IPS-20b (cell line): Measurements from ENCODE around the gene RCE1.

Experiments used
- H3K27ac ChIP-seq: one replicate; pipeline ENCODE4 v1.5.1; 2013; ENCODE audit warnings: low read length
- H3K27me3 ChIP-seq: 2 replicates; pipeline ENCODE4 v1.6.1; 2013; ENCODE audit warnings: mild to moderate bottlenecking, low read length, inconsistent platforms; ENCODE audit not compliant: insufficient read depth
- H3K36me3 ChIP-seq: 2 replicates; pipeline ENCODE4 v1.6.1; 2013; ENCODE audit warnings: low read depth, mild to moderate bottlenecking, inconsistent platforms, low read length, moderate library complexity; ENCODE audit not compliant: insufficient read depth
- H3K4me1 ChIP-seq: 2 replicates; pipeline ENCODE4 v1.6.1; 2013; ENCODE audit warnings: mild to moderate bottlenecking, control low read depth, inconsistent platforms, low read length, moderate library complexity; ENCODE audit not compliant: insufficient read depth
- H3K4me3 ChIP-seq: 2 replicates; pipeline ENCODE4 v1.5.1; 2013; ENCODE audit warnings: mild to moderate bottlenecking, low read length, inconsistent platforms
- H3K9ac ChIP-seq: 2 replicates; pipeline ENCODE4 v1.6.1; 2013; ENCODE audit warnings: low read depth, mild to moderate bottlenecking, inconsistent platforms, low read length, moderate library complexity
- H3K9me3 ChIP-seq: 2 replicates; pipeline ENCODE4 v1.6.1; 2013; ENCODE audit warnings: mild to moderate bottlenecking, low read depth, low read length, inconsistent platforms; ENCODE audit not compliant: insufficient read depth

Gene RCE1

GRCh38 chr11:66879000-66879399 lies 35.8 kb downstream of the RCE1 start:
- H3K4me3 ChIP-seq, result no peak overlapping the region
- H3K9ac ChIP-seq, result no peak overlapping the region
- H3K4me1 ChIP-seq, result peaks cover 10% of the 10 kb centered on the region; the same call in 1 of the 2 replicates
- no peak overlapping the region for H3K27ac ChIP-seq
- H3K9me3 ChIP-seq, result no peaks in the 10 kb centered on the region
- H3K27me3 ChIP-seq, result no peaks in the 10 kb centered on the region
- no peaks in the 10 kb centered on the region for H3K36me3 ChIP-seq

- H3K27ac ChIP-seq, result no peak overlapping the region
- H3K9ac ChIP-seq, result no peak overlapping the region
- H3K27me3 ChIP-seq, result no peaks in the 10 kb centered on the region
- peaks cover 10% of the 10 kb centered on the region; the same call in 1 of the 2 replicates for H3K4me1 ChIP-seq
- no peaks in the 10 kb centered on the region for H3K9me3 ChIP-seq
- no peaks in the 10 kb centered on the region for H3K36me3 ChIP-seq
- no peak overlapping the region for H3K4me3 ChIP-seq
These were observed 36.3 kb downstream of the RCE1 start for GRCh38 chr11:66879583-66879982.

- Histone ChIP-seq H3K4me1 (peaks cover 10% of the 10 kb centered on the region; the same call in 1 of the 2 replicates), H3K27me3 (no peaks in the 10 kb centered on the region), H3K4me3 (no peak overlapping the region), H3K9me3 (no peaks in the 10 kb centered on the region), H3K9ac (no peak overlapping the region), H3K36me3 (no peaks in the 10 kb centered on the region), H3K27ac (no peak overlapping the region)
These were observed 36.8 kb downstream of the RCE1 start for GRCh38 chr11:66879999-66880398.

- no peak overlapping the region for H3K4me3 ChIP-seq
- H3K27ac ChIP-seq, result no peak overlapping the region
These were observed 37.5 kb downstream of the RCE1 start for GRCh38 chr11:66880496-66881450.

GRCh38 chr11:66881451-66881835 lies 38.2 kb downstream of the RCE1 start:
- Histone ChIP-seq H3K36me3 (no peaks in the 10 kb centered on the region), H3K4me1 (peaks cover 12% of the 10 kb centered on the region; the same call in 1 of the 2 replicates), H3K27me3 (no peaks in the 10 kb centered on the region), H3K9ac (no peak overlapping the region), H3K9me3 (no peaks in the 10 kb centered on the region), H3K27ac (no peak overlapping the region), H3K4me3 (no peak overlapping the region)

More at GRCh38 chr11:66880496-66881450, 37.5 kb downstream of the RCE1 start:
- no peaks in the 10 kb centered on the region for H3K27me3 ChIP-seq
- no peaks in the 10 kb centered on the region for H3K36me3 ChIP-seq
- no peaks in the 10 kb centered on the region for H3K9me3 ChIP-seq
- no peak overlapping the region for H3K9ac ChIP-seq
- H3K4me1 ChIP-seq, result peaks cover 10% of the 10 kb centered on the region; the same call in 1 of the 2 replicates

- H3K36me3 ChIP-seq, result no peaks in the 10 kb centered on the region
- H3K9me3 ChIP-seq, result no peaks in the 10 kb centered on the region
- H3K9ac ChIP-seq, result peak overlapping the region; percentile 21; the same call in 1 of the 2 replicates
- H3K27ac ChIP-seq, result peak overlapping the region; percentile 56
- peaks cover 15% of the 10 kb centered on the region; the same call in 1 of the 2 replicates for H3K4me1 ChIP-seq
- no peak overlapping the region for H3K4me3 ChIP-seq
- no peaks in the 10 kb centered on the region for H3K27me3 ChIP-seq
These were observed 38.7 kb downstream of the RCE1 start for GRCh38 chr11:66881927-66882452.

- Histone ChIP-seq H3K27me3 (no peaks in the 10 kb centered on the region), H3K9ac (peak overlapping the region; percentile 21; the same call in 1 of the 2 replicates), H3K4me3 (no peak overlapping the region), H3K9me3 (no peaks in the 10 kb centered on the region), H3K27ac (peak overlapping the region; percentile 56), H3K4me1 (peaks cover 15% of the 10 kb centered on the region; the same call in 1 of the 2 replicates), H3K36me3 (no peaks in the 10 kb centered on the region)
These were observed 39.3 kb downstream of the RCE1 start for GRCh38 chr11:66882561-66883015.

GRCh38 chr11:66883016-66883965 lies 40.0 kb downstream of the RCE1 start:
- Histone ChIP-seq H3K4me1 (peaks cover 15% of the 10 kb centered on the region; the same call in 1 of the 2 replicates), H3K4me3 (no peak overlapping the region), H3K27me3 (no peaks in the 10 kb centered on the region), H3K27ac (no peak overlapping the region), H3K36me3 (no peaks in the 10 kb centered on the region), H3K9me3 (no peaks in the 10 kb centered on the region), H3K9ac (no peak overlapping the region; the same call in 1 of the 2 replicates)

GRCh38 chr11:66884443-66884842 lies 41.2 kb downstream of the RCE1 start:
- Histone ChIP-seq H3K9ac (no peak overlapping the region), H3K4me1 (peaks cover 15% of the 10 kb centered on the region; the same call in 1 of the 2 replicates), H3K4me3 (no peak overlapping the region), H3K27ac (no peak overlapping the region), H3K9me3 (no peaks in the 10 kb centered on the region), H3K36me3 (no peaks in the 10 kb centered on the region), H3K27me3 (no peaks in the 10 kb centered on the region)

GRCh38 chr11:66885469-66885868 lies 42.2 kb downstream of the RCE1 start:
- H3K36me3 ChIP-seq, result no peaks in the 10 kb centered on the region
- no peaks in the 10 kb centered on the region for H3K27me3 ChIP-seq
- no peak overlapping the region for H3K27ac ChIP-seq
- H3K9ac ChIP-seq, result no peak overlapping the region
- no peaks in the 10 kb centered on the region for H3K9me3 ChIP-seq
- no peak overlapping the region for H3K4me3 ChIP-seq
- H3K4me1 ChIP-seq, result peaks cover 19% of the 10 kb centered on the region; the same call in 1 of the 2 replicates

GRCh38 chr11:66885950-66886440 lies 42.8 kb downstream of the RCE1 start:
- Histone ChIP-seq H3K4me3 (no peak overlapping the region), H3K36me3 (no peaks in the 10 kb centered on the region), H3K9me3 (no peaks in the 10 kb centered on the region), H3K27me3 (no peaks in the 10 kb centered on the region), H3K9ac (no peak overlapping the region), H3K27ac (no peak overlapping the region), H3K4me1 (peaks cover 15% of the 10 kb centered on the region; the same call in 1 of the 2 replicates)
